ENCODE results near the gene KHDC3L.

KHDC3L gene

GRCh38 chr6:73362358-73362757 is at the start of gene KHDC3L:
KHDC3L (plus strand) TSS chr6:73362658; CDS start chr6:73362730, 72 bp downstream.
- no peak for DNase-seq

GRCh38 chr6:73314577-73315492 is 47.6 kb upstream of the KHDC3L start:
- DNase-seq, result no peak

GRCh38 chr6:73323323-73323722 is 39.1 kb upstream of the KHDC3L start:
- DNase-seq, result no peak

GRCh38 chr6:73325656-73326055 is 36.8 kb upstream of the KHDC3L start:
- peak; percentile 48 for DNase-seq

- DNase-seq, result no peak
These were observed 33.7 kb upstream of the KHDC3L start for GRCh38 chr6:73328790-73329189.

- DNase-seq, result no peak
These were observed 33.3 kb upstream of the KHDC3L start for GRCh38 chr6:73329201-73329600.

GRCh38 chr6:73339340-73339739 is 23.1 kb upstream of the KHDC3L start:
- no peak for DNase-seq

- DNase-seq, result peak; percentile 53
These were observed 22.4 kb upstream of the KHDC3L start for GRCh38 chr6:73340048-73340447.

- no peak for DNase-seq
These were observed 21.1 kb upstream of the KHDC3L start for GRCh38 chr6:73341335-73341734.

- DNase-seq, result no peak
These were observed 20.3 kb upstream of the KHDC3L start for GRCh38 chr6:73342174-73342573.

GRCh38 chr6:73343164-73343563 is 19.3 kb upstream of the KHDC3L start:
- no peak for DNase-seq

GRCh38 chr6:73348550-73349204 is 13.8 kb upstream of the KHDC3L start:
- no peak for DNase-seq

- DNase-seq, result no peak
These were observed 13.1 kb upstream of the KHDC3L start for GRCh38 chr6:73349311-73349710.

- no peak for DNase-seq
These were observed 8.5 kb upstream of the KHDC3L start, which contains the start of gene DPPA5 for GRCh38 chr6:73353636-73354593. DPPA5 (minus strand) TSS chr6:73354276; CDS start chr6:73354225, 51 bp downstream.

- no peak for DNase-seq
These were observed 545 bp downstream of the KHDC3L start for GRCh38 chr6:73362869-73363536.

GRCh38 chr6:73363537-73363875 is 1.0 kb downstream of the KHDC3L start:
- DNase-seq, result no peak

GRCh38 chr6:73364121-73364520 is 1.7 kb downstream of the KHDC3L start:
- no peak for DNase-seq

- DNase-seq, result no peak
These were observed 2.1 kb downstream of the KHDC3L start for GRCh38 chr6:73364549-73364948.

GRCh38 chr6:73367761-73368355 is 5.4 kb downstream of the KHDC3L start:
- no peak for DNase-seq

GRCh38 chr6:73368675-73369074 is 6.2 kb downstream of the KHDC3L start:
- DNase-seq, result no peak

GRCh38 chr6:73369157-73369556 is 6.7 kb downstream of the KHDC3L start:
- no peak for DNase-seq

GRCh38 chr6:73369563-73369962 is 7.1 kb downstream of the KHDC3L start, which contains the start of gene OOEP:
OOEP (minus strand) TSS chr6:73369897; CDS start chr6:73369792, 105 bp downstream.
- DNase-seq, result no peak
